Mesendoderm (in vitro differentiated cells): Measurements from ENCODE around the gene ZNF317.

Source experiments
- DNase-seq: peaks from one replicate; pipeline ENCODE4 v3.0.0; 2013
- H2AK5ac ChIP-seq: 2 replicates; pipeline ENCODE4 v1.6.1; 2013; ENCODE audit warnings: low read length, inconsistent platforms
- H2BK120ac ChIP-seq: 2 replicates; pipeline ENCODE4 v1.6.1; 2013; ENCODE audit warnings: low read depth, mild to moderate bottlenecking, low read length, moderate library complexity, mixed read lengths
- H2BK15ac ChIP-seq: replicated peaks from 2 replicates; pipeline ENCODE4 v1.6.1; 2013; ENCODE audit warnings: low read depth, mild to moderate bottlenecking, moderate library complexity
- H2BK5ac ChIP-seq: 2 replicates; pipeline ENCODE4 v1.6.1; 2013; ENCODE audit warnings: low read length, inconsistent platforms
- H3K18ac ChIP-seq: 2 replicates; pipeline ENCODE4 v1.6.1; 2013; ENCODE audit warnings: mild to moderate bottlenecking, low read length, mixed read lengths
- H3K23ac ChIP-seq: one replicate; pipeline ENCODE4 v1.6.1; 2013; ENCODE audit warnings: low read length
- H3K27ac ChIP-seq: 2 replicates; pipeline ENCODE4 v1.5.1; 2013; ENCODE audit warnings: low read depth, mild to moderate bottlenecking, inconsistent platforms, low read length, moderate library complexity
- H3K27me3 ChIP-seq: 2 replicates; pipeline ENCODE4 v1.6.1; 2013; ENCODE audit warnings: low read length, control low read depth, mild to moderate bottlenecking, inconsistent platforms; ENCODE audit not compliant: insufficient read depth, poor library complexity
- H3K36me3 ChIP-seq: 2 replicates; pipeline ENCODE4 v1.6.1; 2013; ENCODE audit warnings: low read length, inconsistent platforms; ENCODE audit not compliant: control insufficient read depth, insufficient read depth
- H3K4ac ChIP-seq: one replicate; pipeline ENCODE4 v1.6.1; 2013; ENCODE audit warnings: low read depth, mild to moderate bottlenecking, low read length, moderate library complexity
- H3K4me1 ChIP-seq: 2 replicates; pipeline ENCODE4 v1.6.1; 2013; ENCODE audit warnings: low read depth, low read length, inconsistent platforms; ENCODE audit not compliant: control insufficient read depth
- H3K4me2 ChIP-seq: 2 replicates; pipeline ENCODE4 v1.6.1; 2013; ENCODE audit warnings: low read length
- H3K4me3 ChIP-seq: 2 replicates; pipeline ENCODE4 v1.5.1; 2013; ENCODE audit warnings: mild to moderate bottlenecking, low read length
- H3K56ac ChIP-seq: one replicate; pipeline ENCODE4 v1.6.1; 2013; ENCODE audit warnings: low read length
- H3K79me1 ChIP-seq: 2 replicates; pipeline ENCODE4 v1.6.1; 2013; ENCODE audit warnings: low read length, inconsistent platforms
- H3K79me2 ChIP-seq: 2 replicates; pipeline ENCODE4 v1.6.1; 2013; ENCODE audit warnings: mild to moderate bottlenecking, low read length; ENCODE audit not compliant: control insufficient read depth, insufficient read depth
- H3K9ac ChIP-seq: 2 replicates; pipeline ENCODE4 v1.6.1; 2013; ENCODE audit warnings: low read length, inconsistent platforms
- H4K5ac ChIP-seq: one replicate; pipeline ENCODE4 v1.6.1; 2013; ENCODE audit warnings: low read length
- H4K8ac ChIP-seq: one replicate; pipeline ENCODE4 v1.6.1; 2013; ENCODE audit warnings: low read depth, mild to moderate bottlenecking, control low read depth, low read length, moderate library complexity
- WGBS: extraction: QIAGEN DNeasy Blood & Tissue Kit; methylation state at CpG from one replicate; pipeline ENCODE4 v1.1.7; 2013; ENCODE audit warnings: low lambda C conversion rate, missing lambda C conversion rate; ENCODE audit not compliant: insufficient coverage; ENCODE audit errors: extremely low coverage; 5-methylcytosine and 5-hydroxymethylcytosine counted together

The ZNF317 gene

GRCh38 chr19:9146882-9147281, 6.7 kb downstream of the ZNF317 start:
- Histone ChIP-seq H3K36me3 (peaks cover 5% of the 10 kb centered on the region), H3K9ac (no peak overlapping the region), H2BK15ac (no peak overlapping the region), H4K8ac (no peak overlapping the region), H3K4me1 (no peaks in the 10 kb centered on the region), H3K4me3 (no peak overlapping the region), H3K18ac (no peak overlapping the region), H3K79me2 (peaks cover 78% of the 10 kb centered on the region), H4K5ac (no peak overlapping the region), H2AK5ac (no peak overlapping the region), H3K23ac (no peak overlapping the region), H3K4ac (no peak overlapping the region), H3K4me2 (no peak overlapping the region), H3K27me3 (no peaks in the 10 kb centered on the region), H3K27ac (no peak overlapping the region), H2BK5ac (no peak overlapping the region), H3K56ac (no peak overlapping the region), H2BK120ac (no peak overlapping the region), H3K79me1 (peaks cover 13% of the 10 kb centered on the region)
- no CpG with 5 or more reads among the region's 1 CpG for WGBS
- no peak for DNase-seq

DNA sequence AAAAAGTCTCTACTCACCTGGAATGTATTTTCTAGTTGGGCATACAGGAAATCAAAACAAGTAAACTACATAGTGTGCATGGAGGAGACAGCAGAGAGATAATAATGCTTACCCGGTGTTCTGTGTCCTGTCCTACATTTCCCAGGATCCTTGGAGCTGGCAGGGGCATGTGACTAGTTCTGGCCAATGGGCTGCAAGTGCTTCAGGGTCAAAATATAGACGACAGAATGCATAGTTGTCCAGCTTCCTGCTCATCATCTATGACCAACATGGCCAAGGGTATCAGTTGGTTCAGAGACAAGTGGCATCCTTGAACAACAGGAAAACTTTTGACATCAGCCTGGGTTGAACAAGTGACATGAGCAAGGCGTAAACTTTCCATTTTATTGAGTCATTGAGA, 8.5 kb downstream of the ZNF317 start:
- H3K79me1 ChIP-seq: peaks cover 18% of the 10 kb centered on the region
- H2BK5ac ChIP-seq: no peak overlapping the region
- H2AK5ac ChIP-seq: no peak overlapping the region
- no peak overlapping the region for H2BK15ac ChIP-seq
- H4K5ac ChIP-seq: no peak overlapping the region
- H3K4me3 ChIP-seq: no peak overlapping the region
- H3K27me3 ChIP-seq: no peaks in the 10 kb centered on the region
- no peak overlapping the region for H3K27ac ChIP-seq
- H3K56ac ChIP-seq: no peak overlapping the region
- H3K23ac ChIP-seq: no peak overlapping the region
- no peaks in the 10 kb centered on the region for H3K4me1 ChIP-seq
- H3K18ac ChIP-seq: no peak overlapping the region
- H3K79me2 ChIP-seq: peaks cover 83% of the 10 kb centered on the region
- no peak overlapping the region for H3K4ac ChIP-seq
- WGBS: no CpG with 5 or more reads among the region's 3 CpGs
- no peak overlapping the region for H3K4me2 ChIP-seq
- no peak for DNase-seq
- no peak overlapping the region for H3K9ac ChIP-seq
- no peak overlapping the region for H2BK120ac ChIP-seq
- H3K36me3 ChIP-seq: peaks cover 5% of the 10 kb centered on the region
- no peak overlapping the region for H4K8ac ChIP-seq

DNA sequence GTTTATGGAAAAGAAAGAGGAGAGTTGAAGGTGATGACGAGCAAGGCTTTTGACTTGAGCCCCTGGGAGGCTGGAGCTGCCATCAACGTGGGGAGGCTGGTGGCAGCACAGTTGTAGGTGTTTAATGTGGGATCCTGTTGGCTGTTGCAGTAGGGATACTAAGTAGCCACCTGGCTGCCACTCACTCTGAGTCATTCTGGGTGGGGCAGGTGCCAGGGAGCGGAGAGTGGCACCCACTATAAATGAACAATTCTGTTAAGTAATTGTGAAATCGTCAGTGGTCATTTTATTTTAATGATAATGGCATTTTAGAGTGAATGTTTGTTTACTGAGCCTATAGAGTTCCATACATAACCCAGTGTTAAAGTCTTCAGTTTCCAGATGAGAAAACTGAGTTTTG, 9.8 kb downstream of the ZNF317 start:
- H3K79me2 ChIP-seq: peaks cover 84% of the 10 kb centered on the region
- no peaks in the 10 kb centered on the region for H3K4me1 ChIP-seq
- no peak overlapping the region for H3K56ac ChIP-seq
- peaks cover 5% of the 10 kb centered on the region for H3K36me3 ChIP-seq
- H2BK15ac ChIP-seq: no peak overlapping the region
- H3K4me2 ChIP-seq: no peak overlapping the region
- no peak overlapping the region for H2BK120ac ChIP-seq
- no peak overlapping the region for H3K4me3 ChIP-seq
- no peak overlapping the region for H3K9ac ChIP-seq
- H4K8ac ChIP-seq: no peak overlapping the region
- no CpG with 5 or more reads among the region's 4 CpGs for WGBS
- peaks cover 20% of the 10 kb centered on the region for H3K79me1 ChIP-seq
- H2BK5ac ChIP-seq: no peak overlapping the region
- H3K18ac ChIP-seq: no peak overlapping the region
- DNase-seq: no peak
- no peak overlapping the region for H3K27ac ChIP-seq
- H4K5ac ChIP-seq: no peak overlapping the region
- H3K23ac ChIP-seq: no peak overlapping the region
- H3K4ac ChIP-seq: no peak overlapping the region
- H2AK5ac ChIP-seq: no peak overlapping the region
- H3K27me3 ChIP-seq: no peaks in the 10 kb centered on the region

DNA sequence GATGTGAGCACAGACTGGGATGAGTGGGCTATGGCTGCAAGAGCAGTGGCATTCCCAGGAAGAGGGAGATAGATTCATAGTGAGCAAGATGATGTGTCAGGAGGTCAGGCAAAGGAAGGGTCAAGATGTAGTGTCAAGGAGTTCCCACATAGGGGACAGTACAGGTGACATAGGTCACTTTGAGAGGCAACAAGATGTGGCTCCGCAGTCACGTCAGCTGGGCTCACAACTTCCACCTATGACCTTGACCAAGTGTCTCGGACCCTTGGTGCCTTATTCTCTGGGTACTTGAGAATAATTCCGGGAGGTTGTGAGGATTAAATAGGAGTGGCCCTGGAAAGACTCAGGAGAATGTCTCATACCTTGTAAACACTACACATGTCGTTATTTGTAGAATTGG, 10.5 kb downstream of the ZNF317 start:
- no peak overlapping the region for H3K4me3 ChIP-seq
- no peak overlapping the region for H3K4ac ChIP-seq
- no peak overlapping the region for H2BK120ac ChIP-seq
- no peak for DNase-seq
- peaks cover 20% of the 10 kb centered on the region for H3K79me1 ChIP-seq
- peaks cover 5% of the 10 kb centered on the region for H3K36me3 ChIP-seq
- no peaks in the 10 kb centered on the region for H3K4me1 ChIP-seq
- no peak overlapping the region for H2BK5ac ChIP-seq
- H3K27me3 ChIP-seq: no peaks in the 10 kb centered on the region
- H3K79me2 ChIP-seq: peaks cover 84% of the 10 kb centered on the region
- no peak overlapping the region for H4K8ac ChIP-seq
- no peak overlapping the region for H3K18ac ChIP-seq
- no peak overlapping the region for H4K5ac ChIP-seq
- no peak overlapping the region for H3K9ac ChIP-seq
- H3K56ac ChIP-seq: no peak overlapping the region
- H3K23ac ChIP-seq: no peak overlapping the region
- H2BK15ac ChIP-seq: no peak overlapping the region
- H2AK5ac ChIP-seq: no peak overlapping the region
- H3K4me2 ChIP-seq: no peak overlapping the region
- WGBS: no CpG with 5 or more reads among the region's 5 CpGs
- H3K27ac ChIP-seq: no peak overlapping the region

DNA sequence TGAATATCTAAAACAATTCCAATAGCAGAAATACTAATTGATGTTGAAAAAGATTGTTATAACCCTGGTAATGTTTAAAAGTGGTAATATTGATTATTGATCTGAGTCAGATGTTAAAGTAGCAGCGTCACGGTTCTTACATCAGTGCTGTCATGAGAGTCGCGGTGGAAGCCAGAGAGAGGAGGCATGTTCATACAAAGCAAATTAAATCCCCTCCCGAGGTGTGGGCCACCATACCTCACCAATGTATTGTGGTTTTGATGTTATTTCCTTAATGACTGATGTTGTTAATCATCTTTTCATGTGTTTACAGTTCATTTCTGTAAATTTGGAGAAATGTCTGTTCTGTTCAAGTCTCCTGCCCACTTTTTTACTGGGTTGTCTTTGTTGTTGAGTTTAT, 11.2 kb downstream of the ZNF317 start:
- H3K79me1 ChIP-seq: peaks cover 25% of the 10 kb centered on the region
- no peak overlapping the region for H3K4ac ChIP-seq
- peaks cover 5% of the 10 kb centered on the region for H3K36me3 ChIP-seq
- no peaks in the 10 kb centered on the region for H3K27me3 ChIP-seq
- no peak overlapping the region for H2BK5ac ChIP-seq
- no peak overlapping the region for H3K4me3 ChIP-seq
- H4K5ac ChIP-seq: no peak overlapping the region
- no peak overlapping the region for H3K23ac ChIP-seq
- H3K4me1 ChIP-seq: no peaks in the 10 kb centered on the region
- H3K4me2 ChIP-seq: no peak overlapping the region
- H3K27ac ChIP-seq: no peak overlapping the region
- H2BK15ac ChIP-seq: no peak overlapping the region
- H3K9ac ChIP-seq: no peak overlapping the region
- H2AK5ac ChIP-seq: no peak overlapping the region
- H4K8ac ChIP-seq: no peak overlapping the region
- no peak for DNase-seq
- H2BK120ac ChIP-seq: no peak overlapping the region
- no peak overlapping the region for H3K56ac ChIP-seq
- no CpG with 5 or more reads among the region's 5 CpGs for WGBS
- H3K18ac ChIP-seq: no peak overlapping the region
- peaks cover 86% of the 10 kb centered on the region for H3K79me2 ChIP-seq

GRCh38 chr19:9155591-9155990, 15.4 kb downstream of the ZNF317 start:
- Histone ChIP-seq H3K27me3 (no peaks in the 10 kb centered on the region), H3K4me1 (no peaks in the 10 kb centered on the region), H2BK15ac (no peak overlapping the region), H3K79me2 (peaks cover 55% of the 10 kb centered on the region), H2BK5ac (no peak overlapping the region), H3K4me2 (no peak overlapping the region), H3K23ac (no peak overlapping the region), H3K18ac (no peak overlapping the region), H4K5ac (no peak overlapping the region), H3K79me1 (peaks cover 29% of the 10 kb centered on the region), H3K36me3 (peaks cover 16% of the 10 kb centered on the region), H3K4me3 (no peak overlapping the region), H3K4ac (no peak overlapping the region), H3K56ac (no peak overlapping the region), H4K8ac (no peak overlapping the region), H2AK5ac (no peak overlapping the region), H3K9ac (no peak overlapping the region), H2BK120ac (no peak overlapping the region), H3K27ac (no peak overlapping the region)
- WGBS: no CpG with 5 or more reads among the region's 4 CpGs
- no peak for DNase-seq
